HCT116 (cell line): ENCODE measurements around the gene STIM1. TPM values are rescaled to one million over a fixed set of nuclear protein-coding genes. Genes with fewer than 3 reads are reported as not detected.

ENCODE experiments used
- ATAC-seq: fragments of 200-7000 bp; cut with Tn5 transposase; 2 replicates; pipeline ENCODE4 v1.9.1; 2020; ENCODE audit warnings: mild to moderate bottlenecking, moderate library complexity
- BruUV-seq: library from RNA; stranded (reverse); fragments of 400-500 nt; replicated peaks from 2 replicates; lab custom pipeline; 2021; lab: Mats Ljungman, UMichigan
- CTCF ChIA-PET: fragments of 300-600 bp; sonication (Branson Sonifier 250); formaldehyde crosslinking; loops from one replicate; lab custom pipeline; 2021; ENCODE audit warnings: antibody characterized with exemption; lab: Charles Lee
- POLR2A ChIA-PET: fragments of 300-600, 350-600 bp; sonication (Branson Sonifier 250); formaldehyde crosslinking; loops from one replicate; lab custom pipeline; 2021; ENCODE audit warnings: antibody characterized with exemption; lab: Charles Lee
- RAD21 ChIA-PET, 2 experiments: fragments of 300-600 bp; sonication (Branson Sonifier 250); formaldehyde crosslinking; loops; one replicate each; lab custom pipeline; 2023; ENCODE audit warnings: low total read pairs in 2 of 2; ENCODE audit not compliant: uncharacterized antibody in 2 of 2, unreplicated experiment in 2 of 2, low non-redundant PET in 1 of 2; lab: Charles Lee
- DNase-seq: peaks from one replicate; pipeline ENCODE4 v3.0.0-alpha.2; 2010; ENCODE audit warnings: low read depth, low spot score
- H2AFZ ChIP-seq: fragments of 200-600 bp; shearing (Covaris generic), sonication (generic); 2 replicates; pipeline ENCODE4 v1.6.1; 2017; ENCODE audit warnings: low read depth, mixed run types, mixed read lengths, antibody characterized with exemption, low read length; ENCODE audit not compliant: poor library complexity, severe bottlenecking
- H3K27ac ChIP-seq: 2 replicates; pipeline ENCODE4 v1.5.1; 2012; ENCODE audit warnings: low read depth, low read length
- H3K27me3 ChIP-seq: fragments of 200-600 bp; sonication (generic); 2 replicates; pipeline ENCODE4 v1.6.1; 2016; ENCODE audit warnings: mixed run types, low read length, mixed read lengths; ENCODE audit not compliant: insufficient read depth
- H3K36me3 ChIP-seq, 2 experiments: fragments of 200-500 bp in 1 of 2; fragments of 200-600 bp in 1 of 2; sonication (Bioruptor generic) in 1 of 2; sonication (generic) in 1 of 2; 2 replicates each; pipeline versions ENCODE4 v1.5.1 to v1.6.1; 2014 to 2016; ENCODE audit warnings: low read length in 2 of 2, inconsistent platforms in 1 of 2, mixed read lengths in 1 of 2, mixed run types in 1 of 2; ENCODE audit not compliant: insufficient read depth in 2 of 2, control insufficient read depth in 1 of 2
- H3K4me1 ChIP-seq, 2 experiments: fragments of 200-600 bp in 1 of 2; sonication (generic) in 1 of 2; 2 replicates each; pipeline versions ENCODE4 v1.5.1 to v1.6.1; 2012 to 2017; ENCODE audit warnings: low read length in 2 of 2, inconsistent platforms in 1 of 2, mild to moderate bottlenecking in 1 of 2, mixed read lengths in 1 of 2, mixed run types in 1 of 2, moderate library complexity in 1 of 2; ENCODE audit not compliant: insufficient read depth in 2 of 2, control insufficient read depth in 1 of 2
- H3K4me2 ChIP-seq: fragments of 200-600 bp; sonication (generic); 2 replicates; pipeline ENCODE4 v1.6.1; 2017; ENCODE audit warnings: mixed run types, low read length, mixed read lengths
- H3K4me3 ChIP-seq, 2 experiments: fragments of 200-600 bp in 1 of 2; sonication (generic) in 1 of 2; replicated peaks in 1 of 2; 2 replicates each; pipeline ENCODE4 v1.5.1; 2011 to 2016; ENCODE audit warnings: low read length in 2 of 2, control low read depth in 1 of 2, low read depth in 1 of 2, mild to moderate bottlenecking in 1 of 2, mixed read lengths in 1 of 2, mixed run types in 1 of 2
- H3K79me2 ChIP-seq: fragments of 200-600 bp; sonication (generic); 2 replicates; pipeline ENCODE4 v1.6.1; 2017; ENCODE audit warnings: mild to moderate bottlenecking, mixed run types, low read length, moderate library complexity, mixed read lengths; ENCODE audit not compliant: insufficient read depth
- H3K9ac ChIP-seq: fragments of 200-600 bp; sonication (generic); 2 replicates; pipeline ENCODE4 v1.6.1; 2016; ENCODE audit warnings: low read length, mixed read lengths
- H3K9me2 ChIP-seq: fragments of 200-600 bp; sonication (generic), shearing (Covaris generic); 2 replicates; pipeline ENCODE4 v1.6.1; 2017; ENCODE audit warnings: mixed run types, mild to moderate bottlenecking, moderate library complexity; ENCODE audit not compliant: insufficient read depth
- H3K9me3 ChIP-seq, 2 experiments: fragments of 200-500 bp in 1 of 2; fragments of 200-600 bp in 1 of 2; sonication (Bioruptor generic) in 1 of 2; sonication (generic) in 1 of 2; 2 replicates each; pipeline ENCODE4 v1.6.1; 2014 to 2017; ENCODE audit warnings: low read length in 2 of 2, mixed read lengths in 2 of 2, inconsistent platforms in 1 of 2, low read depth in 1 of 2, mild to moderate bottlenecking in 1 of 2, mixed run types in 1 of 2, moderate library complexity in 1 of 2; ENCODE audit not compliant: control insufficient read depth in 1 of 2, insufficient read depth in 1 of 2
- H4K20me1 ChIP-seq: fragments of 200-600 bp; sonication (generic), shearing (Covaris generic); 2 replicates; pipeline ENCODE4 v1.6.1; 2017; ENCODE audit warnings: mixed run types, mild to moderate bottlenecking, moderate library complexity; ENCODE audit not compliant: insufficient read depth
- ELF1 ChIP-seq: IDR thresholded peaks from 2 replicates; pipeline ENCODE4 v1.6.1; 2012; ENCODE audit warnings: low read depth, borderline replicate concordance
- SIN3A ChIP-seq: IDR thresholded peaks from 2 replicates; pipeline ENCODE4 v1.6.1; 2012; ENCODE audit warnings: low read depth
- TCF7L2 ChIP-seq: IDR thresholded peaks from 2 replicates; pipeline ENCODE4 v1.7.0; 2011; ENCODE audit warnings: borderline replicate concordance, inconsistent platforms; ENCODE audit not compliant: insufficient read depth, insufficient read length; ENCODE audit errors: extremely low read depth
- intact Hi-C: fragments of 100-400 bp; cut with micrococcal nuclease; formaldehyde crosslinking; loops from 2 replicates; pipeline ENCODE4 v1.10.0; 2022
- total RNA-seq: library from RNA; stranded (reverse); gene quantifications from one replicate; pipeline ENCODE4 v1.2.1, GENCODE V29; 2021; ENCODE audit not compliant: unreplicated experiment
- TF ChIP-seq, protein P1 (sequence below): IDR thresholded peaks from 2 replicates; pipeline ENCODE4 v1.6.1; 2012
- TF ChIP-seq, protein P2 (sequence below), 3 experiments: fragments of 200-600 bp in 1 of 3; sonication (generic) in 1 of 3; IDR thresholded peaks in 2 of 3; conservative IDR thresholded peaks in 1 of 3; 2 replicates each; pipeline ENCODE4 v1.5.1; 2012 to 2017; ENCODE audit warnings: low read depth in 2 of 3, low read length in 2 of 3, antibody characterized with exemption in 1 of 3, borderline replicate concordance in 1 of 3, control low read depth in 1 of 3, mild to moderate bottlenecking in 1 of 3, mixed read lengths in 1 of 3, mixed run types in 1 of 3, moderate library complexity in 1 of 3; ENCODE audit not compliant: insufficient read depth in 1 of 3

The STIM1 gene
- total RNA-seq, 1 experiment from 2014 or later: 22.3 TPM

DNA sequence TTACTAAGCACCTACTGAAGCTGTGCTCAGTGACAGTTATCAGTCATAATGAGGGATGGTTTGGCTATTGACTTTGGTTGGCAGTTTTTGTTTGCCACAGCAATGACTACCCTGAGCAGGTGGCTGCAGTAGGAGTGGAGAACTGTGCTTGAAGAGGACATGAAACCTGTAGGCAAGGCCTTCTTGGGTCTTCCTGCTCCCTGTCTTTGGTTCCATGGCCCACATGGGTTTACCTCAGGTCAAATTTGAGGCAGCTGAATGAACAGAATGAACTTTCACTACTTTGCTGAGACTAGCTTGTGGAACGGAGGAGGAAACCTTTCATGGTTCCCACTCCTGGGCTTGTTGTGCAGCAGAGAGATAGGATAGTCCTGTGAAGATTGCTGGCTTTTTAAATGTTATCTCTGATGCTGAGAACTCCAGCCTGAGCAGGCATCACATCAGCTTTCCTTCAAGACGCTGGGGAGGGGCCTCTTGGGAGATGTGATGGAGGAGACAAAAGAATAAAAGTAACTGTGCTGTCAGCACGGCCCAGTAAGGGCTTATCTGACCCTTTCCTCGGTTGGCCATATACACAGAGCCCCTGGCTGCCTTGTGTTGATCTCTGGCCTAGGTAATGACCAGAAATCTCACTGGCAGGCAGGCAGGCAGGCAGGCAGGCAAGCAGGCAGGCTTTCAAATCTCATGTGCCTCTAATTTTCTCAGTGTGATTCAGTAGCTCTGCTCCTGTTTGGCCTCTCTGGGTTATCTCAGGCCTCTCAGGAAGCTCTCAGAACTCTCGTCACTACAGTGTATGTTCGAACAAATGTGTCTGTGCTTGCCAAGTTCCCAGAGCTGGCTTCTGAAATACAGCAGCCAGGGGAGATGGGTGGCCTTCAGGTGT is 12.0 kb downstream of the STIM1 start:
- Histone ChIP-seq H3K79me2 (no peaks in the 10 kb centered on the region), H3K27ac (no peak overlapping the region), H3K9me2 (no peaks in the 10 kb centered on the region), H3K4me2 (no peak overlapping the region), H3K9me3 (no peaks in the 10 kb centered on the region), H2AFZ (no peak overlapping the region), H3K9ac (no peak overlapping the region), H3K27me3 (no peaks in the 10 kb centered on the region), H3K4me3 (no peak overlapping the region), H3K4me1 (peaks cover 0 to 7% of the 10 kb centered on the region in 2 experiments; a peak in 2 of 4 replicates), H3K36me3 (no peaks in the 10 kb centered on the region), H4K20me1 (no peaks in the 10 kb centered on the region)
- no peak for DNase-seq
- ChIA-PET CTCF (interaction anchor here (1.7 kb wide), 1 partner anchor 12 kb away, joined by 7 read pairs; the partner anchor contains the start of gene STIM1), RAD21 (interaction anchor here in 1 of 2 experiments (0.7 kb wide), 1 partner anchor 29 kb away, joined by 5 read pairs; no protein-coding TSS in a partner anchor), POLR2A (interaction anchor here (1.1 kb wide), 1 partner anchor 7 kb away, joined by 3 read pairs; no protein-coding TSS in a partner anchor)
- intact Hi-C loops: no loop called here
- ATAC-seq: no peak
- TF ChIP-seq, protein P1, sequence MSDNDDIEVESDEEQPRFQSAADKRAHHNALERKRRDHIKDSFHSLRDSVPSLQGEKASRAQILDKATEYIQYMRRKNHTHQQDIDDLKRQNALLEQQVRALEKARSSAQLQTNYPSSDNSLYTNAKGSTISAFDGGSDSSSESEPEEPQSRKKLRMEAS: no peak
- TF ChIP-seq TCF7L2 (no peak), SIN3A (no peak), ELF1 (no peak)
- TF ChIP-seq, protein P2, sequence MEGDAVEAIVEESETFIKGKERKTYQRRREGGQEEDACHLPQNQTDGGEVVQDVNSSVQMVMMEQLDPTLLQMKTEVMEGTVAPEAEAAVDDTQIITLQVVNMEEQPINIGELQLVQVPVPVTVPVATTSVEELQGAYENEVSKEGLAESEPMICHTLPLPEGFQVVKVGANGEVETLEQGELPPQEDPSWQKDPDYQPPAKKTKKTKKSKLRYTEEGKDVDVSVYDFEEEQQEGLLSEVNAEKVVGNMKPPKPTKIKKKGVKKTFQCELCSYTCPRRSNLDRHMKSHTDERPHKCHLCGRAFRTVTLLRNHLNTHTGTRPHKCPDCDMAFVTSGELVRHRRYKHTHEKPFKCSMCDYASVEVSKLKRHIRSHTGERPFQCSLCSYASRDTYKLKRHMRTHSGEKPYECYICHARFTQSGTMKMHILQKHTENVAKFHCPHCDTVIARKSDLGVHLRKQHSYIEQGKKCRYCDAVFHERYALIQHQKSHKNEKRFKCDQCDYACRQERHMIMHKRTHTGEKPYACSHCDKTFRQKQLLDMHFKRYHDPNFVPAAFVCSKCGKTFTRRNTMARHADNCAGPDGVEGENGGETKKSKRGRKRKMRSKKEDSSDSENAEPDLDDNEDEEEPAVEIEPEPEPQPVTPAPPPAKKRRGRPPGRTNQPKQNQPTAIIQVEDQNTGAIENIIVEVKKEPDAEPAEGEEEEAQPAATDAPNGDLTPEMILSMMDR (IDR thresholded peaks at IDR 0.05 in 2 of 3, conservative IDR thresholded peaks at IDR 0.05 in 1 of 3; ENCODE audit: borderline replicate concordance in 1 of 3, insufficient read depth in 1 of 3, low read depth in 2 of 3, low read length in 2 of 3): no peak
- no TSS peak for BruUV-seq
